ENCODE data around the gene STRAP.
"Not testable (repeated sequence)": the region's sequence is repeated elsewhere in the genome, so short reads cannot be mapped to it uniquely, and the experiment has no call there.

STRAP gene

GRCh38 chr12:15897433-15897832 is 15.2 kb downstream of the STRAP start:
- DNase-seq (ENCODE audit: low read depth, low spot score): no peak
- peaks cover 90% of the 10 kb centered on the region for H3K36me3 ChIP-seq (ENCODE audit: insufficient read depth, low read length)
- H3K9me3 ChIP-seq (ENCODE audit: low read depth, low read length): no peaks in the 10 kb centered on the region
- TF ChIP-seq EZH2 (IDR thresholded peaks at IDR 0.05) (no peak), FOXP2 (optimal IDR thresholded peaks at IDR 0.05; ENCODE audit: control extremely low read depth, extremely low read length, insufficient read depth) (no peak), POLR2AphosphoS5 (IDR thresholded peaks at IDR 0.05; ENCODE audit: borderline replicate concordance, low read depth, low read length) (no peak)
- no peak overlapping the region for H3K9ac ChIP-seq (ENCODE audit: insufficient read length)
- no peak overlapping the region for H3K27ac ChIP-seq
- H3K4me3 ChIP-seq: no peak overlapping the region

DNA sequence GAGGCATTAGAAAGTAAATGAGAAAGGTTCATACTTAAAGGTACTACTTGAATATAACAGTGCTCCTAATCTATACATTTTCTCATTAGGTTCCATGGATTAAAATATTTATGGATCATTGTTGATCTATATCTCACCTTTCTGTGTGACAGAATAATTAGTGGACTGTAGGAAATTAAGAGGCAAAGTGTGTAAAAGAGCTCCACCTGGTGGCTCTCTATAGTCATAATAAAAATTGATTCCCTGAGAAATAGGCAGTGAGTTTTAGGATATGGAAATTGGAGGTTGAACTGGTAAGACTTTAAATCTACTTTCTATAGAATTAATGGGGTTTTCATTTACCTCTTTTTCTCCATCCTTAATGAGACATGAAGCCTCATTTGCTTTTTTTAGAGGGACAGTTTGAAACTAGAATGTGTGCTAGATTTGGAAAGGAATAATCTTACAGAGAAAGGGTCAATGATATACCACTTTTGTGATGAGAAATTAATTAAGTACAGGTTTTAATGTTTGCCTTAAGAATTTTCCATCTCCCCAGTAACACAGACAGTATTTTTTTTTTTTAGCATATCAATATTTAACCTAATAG is 17.2 kb downstream of the STRAP start:
- Histone ChIP-seq H3K36me3 (ENCODE audit: insufficient read depth, low read length) (peaks cover 94% of the 10 kb centered on the region), H3K4me3 (no peak overlapping the region), H3K27ac (no peak overlapping the region), H3K9me3 (ENCODE audit: low read depth, low read length) (no peaks in the 10 kb centered on the region), H3K9ac (ENCODE audit: insufficient read length) (no peak overlapping the region)
- no peak for TF ChIP-seq EZH2 (IDR thresholded peaks at IDR 0.05)
- no peak for TF ChIP-seq POLR2AphosphoS5 (IDR thresholded peaks at IDR 0.05; ENCODE audit: borderline replicate concordance, low read depth, low read length)
- no peak for TF ChIP-seq FOXP2 (optimal IDR thresholded peaks at IDR 0.05; ENCODE audit: control extremely low read depth, extremely low read length, insufficient read depth)
- DNase-seq (ENCODE audit: low read depth, low spot score): no peak

DNA sequence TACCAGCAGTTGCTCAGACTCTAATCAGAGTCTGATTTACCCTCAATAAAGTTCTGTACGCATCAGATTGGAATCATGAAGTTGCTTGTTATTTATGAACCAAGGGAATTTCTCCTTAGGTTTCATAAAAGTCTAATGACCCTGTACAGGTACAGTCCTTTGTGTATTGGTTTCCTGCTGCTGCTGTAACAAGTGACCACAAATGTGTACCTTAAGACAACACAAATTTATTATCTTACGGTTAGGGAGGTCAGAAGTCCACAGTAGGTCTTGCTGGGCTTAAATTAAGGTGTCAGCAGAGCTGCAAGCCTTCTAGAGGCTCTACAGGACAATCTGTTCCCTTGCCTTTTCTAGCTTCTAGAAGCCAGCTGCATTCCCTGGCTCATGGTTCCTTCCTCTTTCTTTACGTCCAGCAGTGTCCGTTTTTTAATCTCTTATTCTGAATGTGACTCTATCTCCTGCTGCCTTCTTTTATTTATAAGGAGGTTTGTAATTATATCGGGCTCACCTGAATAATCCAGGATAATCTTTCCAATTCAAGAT is 22.3 kb downstream of the STRAP start:
- H3K4me3 ChIP-seq: no peak overlapping the region
- DNase-seq (ENCODE audit: low read depth, low spot score): no peak
- no peak overlapping the region for H3K27ac ChIP-seq
- H3K36me3 ChIP-seq (ENCODE audit: insufficient read depth, low read length): peaks cover 74% of the 10 kb centered on the region
- no peak for TF ChIP-seq FOXP2 (optimal IDR thresholded peaks at IDR 0.05; ENCODE audit: control extremely low read depth, extremely low read length, insufficient read depth)
- TF ChIP-seq EZH2 (IDR thresholded peaks at IDR 0.05): no peak
- no peak for TF ChIP-seq POLR2AphosphoS5 (IDR thresholded peaks at IDR 0.05; ENCODE audit: borderline replicate concordance, low read depth, low read length)
- H3K9me3 ChIP-seq (ENCODE audit: low read depth, low read length): no peaks in the 10 kb centered on the region
- H3K9ac ChIP-seq (ENCODE audit: insufficient read length): no peak overlapping the region

- Histone ChIP-seq H3K27ac (peak overlapping the region; percentile 77), H3K4me3 (peak overlapping the region; percentile 82), H3K36me3 (ENCODE audit: insufficient read depth, low read length) (peaks cover 23% of the 10 kb centered on the region), H3K9ac (ENCODE audit: insufficient read length) (peak overlapping the region; percentile 37), H3K9me3 (ENCODE audit: low read depth, low read length) (no peaks in the 10 kb centered on the region)
- DNase-seq (ENCODE audit: low read depth, low spot score): no peak
- TF ChIP-seq EZH2 (IDR thresholded peaks at IDR 0.05): no peak
- TF ChIP-seq POLR2AphosphoS5 (IDR thresholded peaks at IDR 0.05; ENCODE audit: borderline replicate concordance, low read depth, low read length): no peak
- no peak for TF ChIP-seq FOXP2 (optimal IDR thresholded peaks at IDR 0.05; ENCODE audit: control extremely low read depth, extremely low read length, insufficient read depth)
Measured at GRCh38 chr12:15910468-15910863, 28.3 kb downstream of the STRAP start.

DNA sequence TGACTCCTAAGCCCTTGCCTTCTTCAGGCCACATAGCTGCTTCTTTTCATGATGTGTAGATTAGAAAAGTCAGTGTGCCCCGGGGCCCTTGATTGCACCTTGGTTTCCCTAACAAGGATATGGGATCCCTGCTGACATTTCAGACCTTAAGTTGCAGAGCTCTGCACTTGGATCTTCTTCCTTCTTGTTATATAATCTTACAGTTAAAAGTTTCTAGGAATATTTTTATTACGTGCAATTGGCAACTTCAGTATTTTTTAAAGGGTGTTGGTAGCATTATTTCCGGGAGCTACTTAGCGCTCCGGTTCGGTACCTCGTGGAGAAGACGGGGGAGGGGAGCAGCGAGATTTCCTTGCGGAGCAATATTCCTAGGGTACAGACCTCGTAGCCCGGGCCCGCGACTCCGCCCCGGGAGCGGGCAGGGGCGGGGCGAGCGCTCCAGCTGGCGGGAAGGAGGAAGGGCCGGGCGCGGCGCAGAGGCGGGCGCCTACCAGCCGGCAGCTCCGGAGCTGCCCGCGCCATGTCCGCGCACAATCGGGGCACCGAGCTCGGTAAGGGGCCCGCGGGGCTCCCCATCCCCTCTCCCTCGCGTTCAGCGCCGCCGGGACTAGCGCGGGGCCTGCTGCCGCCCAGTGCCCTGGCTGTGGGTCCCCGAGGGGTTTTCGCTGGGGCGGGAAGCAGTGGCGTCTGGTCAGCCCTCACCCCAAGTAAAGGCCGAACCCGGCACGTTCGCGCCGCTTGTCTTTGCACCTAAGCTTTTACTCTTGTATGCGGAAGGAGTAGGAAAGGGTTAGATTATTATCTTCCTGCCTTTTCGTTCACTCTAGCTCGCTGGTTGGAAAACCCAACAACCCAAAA is 28.9 kb downstream of the STRAP start, which contains the start of gene DERA:
Gene DERA, plus strand, starts transcription at position 469 of the 858 bp plus-strand sequence. Its CDS starts 52 bp downstream, at position 521.
- DNase-seq (ENCODE audit: low read depth, low spot score): peak; percentile 22
- Histone ChIP-seq H3K9ac (ENCODE audit: insufficient read length) (peak within 1 kb of the TSS; percentile 89), H3K36me3 (ENCODE audit: insufficient read depth, low read length) (peaks cover 17% of the 10 kb centered on the region), H3K9me3 (ENCODE audit: low read depth, low read length) (no peaks in the 10 kb centered on the region), H3K4me3 (peak within 1 kb of the TSS; percentile 82), H3K27ac (peak within 1 kb of the TSS; percentile 77)
- TF ChIP-seq FOXP2 (optimal IDR thresholded peaks at IDR 0.05; ENCODE audit: control extremely low read depth, extremely low read length, insufficient read depth) (no peak), POLR2AphosphoS5 (IDR thresholded peaks at IDR 0.05; ENCODE audit: borderline replicate concordance, low read depth, low read length) (peak; percentile 87)

DNA sequence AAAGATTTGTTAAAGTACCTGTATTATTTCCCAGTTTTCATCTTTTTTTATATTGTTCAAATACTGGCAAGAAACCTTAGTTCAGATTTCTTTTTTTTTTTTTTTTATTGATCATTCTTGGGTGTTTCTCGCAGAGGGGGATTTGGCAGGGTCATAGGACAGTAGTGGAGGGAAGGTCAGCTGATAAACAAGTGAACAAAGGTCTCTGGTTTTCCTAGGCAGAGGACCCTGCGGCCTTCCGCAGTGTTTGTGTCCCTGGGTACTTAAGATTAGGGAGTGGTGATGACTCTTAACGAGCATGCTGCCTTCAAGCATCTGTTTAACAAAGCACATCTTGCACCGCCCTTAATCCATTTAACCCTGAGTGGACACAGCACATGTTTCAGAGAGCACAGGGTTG is 29.7 kb downstream of the STRAP start:
- DNase-seq (ENCODE audit: low read depth, low spot score); H3K36me3 ChIP-seq (ENCODE audit: insufficient read depth, low read length); H3K9me3 ChIP-seq (ENCODE audit: low read depth, low read length): not testable (repeated sequence)
- Histone ChIP-seq H3K4me3 (peak overlapping the region; percentile 82), H3K27ac (peak overlapping the region; percentile 67; the same call in 1 of the 2 replicates), H3K9ac (ENCODE audit: insufficient read length) (peak overlapping the region; percentile 89)

- not testable (repeated sequence) for DNase-seq (ENCODE audit: low read depth, low spot score); H3K36me3 ChIP-seq (ENCODE audit: insufficient read depth, low read length); H3K9ac ChIP-seq (ENCODE audit: insufficient read length); H3K9me3 ChIP-seq (ENCODE audit: low read depth, low read length); H3K27ac ChIP-seq; H3K4me3 ChIP-seq
Measured at GRCh38 chr12:15914131-15914530, 31.9 kb downstream of the STRAP start.

DNA sequence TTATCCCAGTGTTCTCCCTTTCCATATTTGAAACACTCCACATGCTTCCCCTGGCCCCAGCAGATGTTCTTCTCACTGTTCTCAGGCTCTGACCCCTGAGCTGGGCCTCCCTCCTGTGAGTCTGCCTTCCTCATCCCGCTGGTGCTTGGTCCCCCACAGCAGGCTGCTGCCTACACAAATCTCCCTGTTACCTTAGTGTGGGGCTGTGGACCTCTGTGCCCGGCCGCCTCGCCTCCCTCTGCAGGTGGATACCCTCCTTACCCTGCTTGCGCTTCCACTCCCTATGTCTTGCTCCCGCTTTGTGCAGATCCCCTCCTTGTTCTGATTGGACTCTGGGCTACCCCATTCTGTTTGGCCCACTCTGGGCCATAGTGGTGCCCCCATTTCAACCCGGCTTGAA is 35.9 kb downstream of the STRAP start:
- H3K36me3 ChIP-seq (ENCODE audit: insufficient read depth, low read length): no peaks in the 10 kb centered on the region
- no peaks in the 10 kb centered on the region for H3K9me3 ChIP-seq (ENCODE audit: low read depth, low read length)
- no peak overlapping the region for H3K9ac ChIP-seq (ENCODE audit: insufficient read length)
- DNase-seq (ENCODE audit: low read depth, low spot score): no peak
- no peak overlapping the region for H3K4me3 ChIP-seq
- no peak for TF ChIP-seq EZH2 (IDR thresholded peaks at IDR 0.05)
- TF ChIP-seq POLR2AphosphoS5 (IDR thresholded peaks at IDR 0.05; ENCODE audit: borderline replicate concordance, low read depth, low read length): no peak
- TF ChIP-seq FOXP2 (optimal IDR thresholded peaks at IDR 0.05; ENCODE audit: control extremely low read depth, extremely low read length, insufficient read depth): no peak
- H3K27ac ChIP-seq: no peak overlapping the region

Data from SK-N-MC (cell line).